ENCODE measurements around the gene PCDH9.
"Not testable (repeated sequence)": the region's sequence is repeated elsewhere in the genome, so short reads cannot be mapped to it uniquely, and the experiment has no call there.

Gene PCDH9

GRCh38 chr13:66899955-66900354 lies 330.2 kb downstream of the PCDH9 start:
- no peak for DNase-seq (ENCODE audit: low spot score)

GRCh38 chr13:66896933-66897332 lies 333.2 kb downstream of the PCDH9 start:
- DNase-seq (ENCODE audit: low spot score) = no peak

- no peak for DNase-seq (ENCODE audit: low spot score)
Observed at GRCh38 chr13:66895780-66896179, 334.4 kb downstream of the PCDH9 start.

- no peak for DNase-seq (ENCODE audit: low spot score)
Observed at GRCh38 chr13:66895320-66895719, 334.8 kb downstream of the PCDH9 start.

- peak; percentile 63 for DNase-seq (ENCODE audit: low spot score)
Observed at GRCh38 chr13:66888698-66889097, 341.4 kb downstream of the PCDH9 start.

- DNase-seq (ENCODE audit: low spot score) = peak; percentile 70
Observed at GRCh38 chr13:66887088-66887487, 343.0 kb downstream of the PCDH9 start.

- peak; percentile 86 for DNase-seq (ENCODE audit: low spot score)
Observed at GRCh38 chr13:66886264-66886663, 343.9 kb downstream of the PCDH9 start.

- not testable (repeated sequence) for DNase-seq (ENCODE audit: low spot score)
Observed at GRCh38 chr13:66881170-66881569, 349.0 kb downstream of the PCDH9 start.

GRCh38 chr13:66879988-66880387 lies 350.1 kb downstream of the PCDH9 start:
- DNase-seq (ENCODE audit: low spot score) = no peak

- no peak for DNase-seq (ENCODE audit: low spot score)
Observed at GRCh38 chr13:66875264-66875663, 354.9 kb downstream of the PCDH9 start.

- no peak for DNase-seq (ENCODE audit: low spot score)
Observed at GRCh38 chr13:66864627-66865026, 365.5 kb downstream of the PCDH9 start.

- no peak for DNase-seq (ENCODE audit: low spot score)
Observed at GRCh38 chr13:66860878-66861417, 369.2 kb downstream of the PCDH9 start.

- DNase-seq (ENCODE audit: low spot score) = no peak
Observed at GRCh38 chr13:66859934-66860877, 369.9 kb downstream of the PCDH9 start.

- no peak for DNase-seq (ENCODE audit: low spot score)
Observed at GRCh38 chr13:66859078-66859477, 371.1 kb downstream of the PCDH9 start.

GRCh38 chr13:66858163-66858562 lies 372.0 kb downstream of the PCDH9 start:
- DNase-seq (ENCODE audit: low spot score) = no peak

- no peak for DNase-seq (ENCODE audit: low spot score)
Observed at GRCh38 chr13:66855131-66855530, 375.0 kb downstream of the PCDH9 start.

GRCh38 chr13:66853564-66853963 lies 376.6 kb downstream of the PCDH9 start:
- no peak for DNase-seq (ENCODE audit: low spot score)

GRCh38 chr13:66849706-66850105 lies 380.4 kb downstream of the PCDH9 start:
- no peak for DNase-seq (ENCODE audit: low spot score)

GRCh38 chr13:66847541-66847940 lies 382.6 kb downstream of the PCDH9 start:
- no peak for DNase-seq (ENCODE audit: low spot score)

GRCh38 chr13:66845393-66845792 lies 384.7 kb downstream of the PCDH9 start:
- no peak for DNase-seq (ENCODE audit: low spot score)

GRCh38 chr13:66844933-66845332 lies 385.2 kb downstream of the PCDH9 start:
- DNase-seq (ENCODE audit: low spot score) = no peak

- no peak for DNase-seq (ENCODE audit: low spot score)
Observed at GRCh38 chr13:66842766-66843165, 387.4 kb downstream of the PCDH9 start.

- DNase-seq (ENCODE audit: low spot score) = no peak
Observed at GRCh38 chr13:66840621-66841020, 389.5 kb downstream of the PCDH9 start.

- DNase-seq (ENCODE audit: low spot score) = no peak
Observed at GRCh38 chr13:66837246-66837645, 392.9 kb downstream of the PCDH9 start.

Measured in putamen (tissue), 1 donor.